ENCODE data around the gene FOXP1.
A peak's percentile ranks its signal among the peaks of the same experiment; 100 is the strongest.

Gene FOXP1

GRCh38 chr3:71070497-71071463 lies 512.7 kb downstream of the FOXP1 start:
- no peak for DNase-seq

DNA sequence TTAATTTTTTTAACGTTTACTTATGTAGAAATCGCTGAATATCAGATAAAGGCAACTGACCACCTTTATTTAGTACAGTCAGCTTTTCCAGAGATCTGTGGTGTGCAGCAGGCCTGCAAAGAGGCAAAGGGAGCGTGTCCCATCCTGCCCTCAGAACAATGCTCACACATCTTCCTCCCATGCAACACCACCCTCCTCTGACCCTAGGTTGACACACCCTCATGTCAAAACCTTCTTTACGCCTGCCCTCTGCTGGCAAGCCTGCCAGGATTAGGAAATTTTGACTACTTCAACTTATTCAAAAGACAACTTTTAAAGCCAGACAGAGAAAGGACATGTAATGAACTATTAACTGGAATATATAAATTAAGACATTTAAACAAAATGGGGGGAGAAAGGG lies 513.7 kb downstream of the FOXP1 start:
- peak in 6 of 14 donors; percentile 13 to 40 (median 27) for DNase-seq

- DNase-seq: no peak
Measured at GRCh38 chr3:71067977-71068654, 515.4 kb downstream of the FOXP1 start.

GRCh38 chr3:71066849-71067261 lies 516.7 kb downstream of the FOXP1 start:
- DNase-seq: no peak

DNA sequence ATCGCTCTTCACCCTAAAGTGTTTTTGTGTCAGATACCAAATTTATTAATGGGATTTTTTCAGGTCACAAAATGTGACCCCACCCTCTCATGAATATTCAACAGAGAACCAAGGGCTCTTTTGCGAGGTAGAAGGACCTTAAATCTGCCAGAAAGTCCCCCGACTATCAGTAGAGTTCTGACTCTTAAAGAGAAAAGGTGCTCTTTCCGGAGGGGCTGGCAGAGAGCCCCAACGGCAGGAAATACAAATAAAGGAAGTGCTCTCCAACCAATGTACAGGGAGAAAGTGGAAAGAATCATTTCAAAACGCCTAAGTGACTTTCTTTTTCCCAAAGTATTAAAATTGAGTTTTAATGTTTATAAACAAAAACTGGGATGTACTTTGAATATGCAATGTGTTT lies 517.2 kb downstream of the FOXP1 start:
- DNase-seq: no peak

DNA sequence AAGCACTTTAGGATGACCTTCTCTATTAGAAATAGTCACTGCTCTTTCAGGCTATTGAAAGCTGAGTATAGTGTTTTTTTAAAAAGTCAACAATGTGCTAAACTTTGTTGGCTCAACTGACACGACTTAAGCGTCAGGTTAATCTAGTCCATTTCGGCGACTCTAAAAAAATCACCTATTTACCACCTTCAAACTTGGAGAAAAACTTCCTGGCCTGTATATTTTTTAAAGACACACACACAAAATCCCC lies 517.8 kb downstream of the FOXP1 start:
- DNase-seq: no peak

DNA sequence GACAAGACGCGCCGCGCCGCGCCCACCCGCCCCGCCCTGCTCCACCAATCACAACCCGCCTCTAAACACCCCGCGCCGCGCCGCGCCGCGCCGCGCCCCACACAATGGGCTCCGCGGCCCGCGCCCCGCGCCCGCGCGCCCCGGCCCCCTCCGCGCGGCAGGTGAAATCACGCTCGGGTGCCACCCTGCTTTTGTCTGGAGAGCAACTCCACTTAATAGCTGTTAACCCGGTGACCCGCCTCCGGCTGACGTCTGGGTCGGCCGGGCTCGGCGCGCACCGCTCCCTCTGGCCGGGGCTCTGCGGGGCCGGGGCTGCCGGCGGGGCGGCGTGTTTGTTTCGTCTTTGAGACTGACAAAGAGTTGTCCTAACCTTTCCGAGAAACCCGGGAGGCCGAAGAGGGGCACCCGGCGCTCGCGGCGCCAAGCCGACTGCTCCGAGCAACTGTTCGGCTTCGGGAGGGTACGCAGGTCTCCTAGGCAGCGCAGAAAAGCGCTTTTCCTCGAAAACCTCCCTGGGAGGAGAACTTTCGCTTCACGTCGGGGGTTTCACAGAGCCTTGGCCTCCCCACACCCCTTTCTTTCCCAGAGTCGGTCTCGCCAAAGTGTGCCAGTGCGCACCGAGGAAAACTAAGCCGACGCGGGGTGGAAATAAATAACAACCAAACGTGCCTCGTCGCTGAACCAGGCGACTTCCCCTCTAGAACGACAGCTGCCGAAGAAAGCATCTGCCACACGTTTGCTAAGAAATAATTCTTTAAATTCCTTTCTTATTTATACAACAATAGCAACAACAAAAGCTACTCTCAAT lies 518.4 kb downstream of the FOXP1 start:
- DNase-seq: peak in 11 of 14 donors; percentile 14 to 81 (median 63)

DNA sequence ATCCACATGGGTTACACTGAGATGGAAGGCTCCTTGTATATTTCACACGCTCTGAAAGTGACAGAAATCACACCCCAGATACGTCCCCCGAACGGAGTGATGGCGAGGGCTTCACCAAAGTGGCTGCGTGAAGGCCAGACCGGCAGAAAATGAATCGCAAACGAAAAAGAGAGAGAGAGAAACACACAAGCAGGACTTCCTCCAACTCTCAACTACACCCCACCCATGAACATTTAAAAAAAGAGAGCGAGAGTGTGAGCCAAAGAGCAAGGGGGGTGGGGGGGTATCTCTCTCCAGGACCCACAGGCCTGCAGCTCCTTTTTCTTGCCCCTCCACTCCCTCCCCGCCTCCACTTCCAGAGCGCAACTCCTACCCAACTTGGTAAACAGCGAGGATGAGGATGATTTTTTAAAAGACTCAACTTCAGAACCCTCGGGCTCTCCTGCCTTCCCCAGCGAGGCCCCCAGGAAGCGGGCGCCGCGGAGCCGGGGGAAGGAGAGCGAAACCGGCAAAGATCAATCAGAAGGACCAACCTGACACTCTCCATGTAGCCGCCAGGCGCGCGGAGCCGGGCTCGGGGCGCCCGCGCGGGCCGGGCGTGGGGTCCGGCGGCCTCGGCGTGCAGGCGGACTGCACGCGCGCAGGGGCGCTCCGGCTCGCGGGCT lies 519.1 kb downstream of the FOXP1 start:
- peak in 11 of 14 donors; percentile 45 to 75 (median 56) for DNase-seq

DNA sequence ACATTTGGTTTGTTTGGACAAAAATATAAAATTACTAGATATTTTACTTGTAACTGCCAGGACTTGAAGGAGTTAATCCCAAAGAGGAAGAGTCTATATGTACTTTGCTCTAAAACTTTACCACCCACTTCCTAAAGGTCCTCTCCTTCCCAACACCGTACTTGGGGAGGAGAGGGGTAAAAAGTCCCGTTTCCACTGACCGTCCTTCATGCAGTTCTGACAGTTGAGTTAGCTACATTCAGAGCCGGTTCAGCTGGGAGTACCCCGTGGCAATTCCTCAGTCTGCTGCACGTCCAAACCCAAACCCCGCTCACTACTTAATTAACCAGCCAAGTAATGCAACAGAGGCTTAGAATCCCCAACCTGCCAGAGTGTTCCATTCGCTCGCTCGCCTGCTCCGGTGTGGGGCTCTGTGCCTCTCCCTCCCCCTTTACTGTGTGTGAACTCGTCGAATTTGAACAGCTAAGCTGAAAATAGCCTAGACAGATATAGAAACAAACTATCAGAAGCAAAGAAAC lies 519.7 kb downstream of the FOXP1 start:
- DNase-seq: peak in 7 of 14 donors; percentile 10 to 65 (median 50)

GRCh38 chr3:71062952-71063772 lies 520.4 kb downstream of the FOXP1 start:
- no peak for DNase-seq

- no peak for DNase-seq
Measured at GRCh38 chr3:71062037-71062932, 521.2 kb downstream of the FOXP1 start.

GRCh38 chr3:71061581-71061980 lies 521.9 kb downstream of the FOXP1 start:
- DNase-seq: no peak

GRCh38 chr3:71061037-71061436 lies 522.5 kb downstream of the FOXP1 start:
- no peak for DNase-seq

GRCh38 chr3:71060536-71060935 lies 523.0 kb downstream of the FOXP1 start:
- DNase-seq: no peak

DNA sequence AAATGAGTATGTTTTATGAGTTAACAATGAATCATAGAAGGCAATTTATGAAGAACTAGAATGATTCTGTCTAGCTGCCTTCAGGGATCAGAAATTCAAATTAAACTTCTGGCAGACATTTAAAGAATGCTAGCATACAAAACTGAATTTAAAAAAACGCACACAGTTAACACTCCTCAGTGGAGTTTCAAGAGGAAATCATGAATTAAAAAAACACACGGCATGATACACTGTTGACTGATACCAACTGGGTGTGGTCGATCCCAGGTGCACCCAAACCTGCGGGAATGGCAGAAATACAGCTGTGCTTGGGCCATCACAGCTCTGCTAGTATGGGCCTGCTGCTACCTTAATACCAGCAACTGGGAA lies 526.0 kb downstream of the FOXP1 start:
- no peak for DNase-seq

- DNase-seq: no peak
Measured at GRCh38 chr3:71056327-71056726, 527.2 kb downstream of the FOXP1 start.

DNA sequence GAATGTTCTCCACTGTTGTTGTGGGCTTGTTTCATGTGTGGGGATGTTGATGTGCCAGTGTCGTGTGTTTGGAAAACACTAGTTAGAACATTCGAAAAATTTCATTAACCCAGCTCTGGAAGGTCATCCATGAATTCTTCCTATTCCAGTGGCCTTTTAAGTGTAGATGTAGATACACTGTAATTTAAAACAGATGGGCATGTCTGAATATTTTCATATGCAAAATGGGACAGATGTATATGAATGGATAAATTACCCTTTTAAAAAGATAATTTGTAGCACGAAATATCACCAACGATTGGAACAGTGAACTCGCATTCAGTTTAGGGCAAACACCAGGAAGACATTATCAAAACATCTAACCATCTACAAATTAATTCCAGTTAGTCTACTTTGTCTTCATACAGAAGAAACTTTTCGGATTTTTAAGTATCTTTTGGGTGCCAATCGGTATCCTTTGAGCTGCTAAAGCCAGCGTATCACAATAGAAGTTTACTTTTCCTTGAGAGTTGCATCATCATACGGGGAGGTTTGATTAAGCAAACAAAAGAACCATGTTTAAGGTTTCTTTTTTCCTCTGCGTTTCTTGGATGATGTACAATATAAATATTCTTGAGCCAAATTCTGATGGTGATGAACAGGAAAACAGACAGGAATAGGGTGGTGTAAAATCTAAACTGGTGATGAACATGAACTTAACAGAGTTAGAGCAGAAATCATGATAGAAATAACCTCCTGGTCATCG lies 528.1 kb downstream of the FOXP1 start:
- DNase-seq: no peak

GRCh38 chr3:71054312-71054711 lies 529.2 kb downstream of the FOXP1 start:
- DNase-seq: no peak

DNA sequence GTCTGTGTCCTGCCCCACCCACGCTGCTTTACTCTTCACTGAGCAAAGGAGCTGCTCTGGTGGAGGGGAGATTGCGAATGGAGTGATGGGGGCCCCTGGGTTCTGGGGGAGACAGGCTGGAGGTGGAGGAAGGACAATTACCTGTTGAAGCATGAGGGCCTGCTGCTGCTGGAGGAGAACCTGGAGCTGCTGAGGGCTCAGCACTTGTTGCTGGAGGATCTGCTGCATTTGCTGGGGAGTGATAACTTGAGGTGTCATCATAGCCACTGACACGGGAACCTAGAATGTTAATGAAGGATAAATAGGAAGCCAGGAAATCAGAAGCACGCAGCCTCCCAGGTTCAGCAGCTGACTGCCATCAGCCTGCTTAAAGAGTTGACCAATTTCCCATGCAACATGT lies 530.0 kb downstream of the FOXP1 start:
- no peak for DNase-seq

DNA sequence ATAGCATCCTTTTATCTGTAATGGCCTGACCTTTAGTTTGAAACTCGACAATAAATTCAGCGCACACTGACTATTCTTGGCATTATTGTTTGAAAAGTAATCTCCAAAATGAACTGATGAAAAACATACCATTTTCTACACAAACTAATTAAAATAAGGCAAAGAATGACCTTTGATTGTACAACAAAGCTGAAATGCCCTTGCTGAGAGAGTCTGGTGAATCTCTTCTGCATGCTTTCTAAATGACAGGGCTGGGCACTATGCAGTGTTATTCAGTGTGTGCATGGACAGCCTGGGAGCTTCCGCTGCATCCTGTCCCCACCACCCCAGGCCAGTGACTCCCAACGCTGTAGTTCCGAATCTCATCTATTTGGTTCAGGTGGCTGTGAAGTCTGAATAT lies 530.8 kb downstream of the FOXP1 start:
- no peak for DNase-seq
